ENCODE results near the gene VPS13C.

DNA sequence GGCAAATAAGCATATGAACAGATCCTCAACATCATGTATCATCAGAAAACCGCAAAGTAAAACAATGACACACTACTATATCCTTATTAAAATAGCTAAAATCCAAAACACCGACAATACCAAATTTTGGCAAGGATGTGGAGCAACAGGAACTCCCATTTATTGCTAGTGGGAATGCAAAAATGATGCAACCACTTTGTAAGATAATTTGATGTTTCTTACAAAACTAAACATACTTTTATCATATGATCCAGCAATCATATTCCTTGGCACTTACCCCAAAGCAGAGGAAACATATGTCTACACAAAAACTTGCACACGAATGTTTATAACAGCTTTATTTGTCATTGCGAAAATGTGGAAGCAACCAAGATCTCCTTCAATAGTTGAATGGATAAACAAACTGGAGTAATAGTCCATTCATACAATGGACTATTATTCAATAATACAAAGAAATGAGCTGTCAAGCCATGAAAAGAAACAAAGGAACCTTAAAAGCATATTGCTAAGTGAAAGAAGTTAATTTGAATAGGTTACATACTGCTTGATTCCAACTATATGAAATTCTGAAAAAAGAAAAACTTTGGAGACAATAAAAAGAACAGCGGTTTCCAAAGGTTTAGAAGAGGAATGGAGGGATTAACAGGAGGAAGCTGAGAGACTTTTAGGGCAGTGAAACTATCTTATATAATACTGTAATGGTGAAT, 172.0 kb downstream of the VPS13C start:
- TF ChIP-seq EZH2phosphoT487 (IDR thresholded peaks at IDR 0.05; ENCODE audit: insufficient read depth, low read depth) (no peak), EZH2 (IDR thresholded peaks at IDR 0.05; ENCODE audit: insufficient read depth, poor library complexity, severe bottlenecking) (no peak)
